TTC549 (cell line): ENCODE data around the gene RBBP5.

ENCODE experiments used
- FAIRE-seq: peaks from 2 replicates; lab custom pipeline; 2012; peaks lifted over from hg19 to GRCh38; lab: Jason Lieb, UNC

RBBP5 gene

DNA sequence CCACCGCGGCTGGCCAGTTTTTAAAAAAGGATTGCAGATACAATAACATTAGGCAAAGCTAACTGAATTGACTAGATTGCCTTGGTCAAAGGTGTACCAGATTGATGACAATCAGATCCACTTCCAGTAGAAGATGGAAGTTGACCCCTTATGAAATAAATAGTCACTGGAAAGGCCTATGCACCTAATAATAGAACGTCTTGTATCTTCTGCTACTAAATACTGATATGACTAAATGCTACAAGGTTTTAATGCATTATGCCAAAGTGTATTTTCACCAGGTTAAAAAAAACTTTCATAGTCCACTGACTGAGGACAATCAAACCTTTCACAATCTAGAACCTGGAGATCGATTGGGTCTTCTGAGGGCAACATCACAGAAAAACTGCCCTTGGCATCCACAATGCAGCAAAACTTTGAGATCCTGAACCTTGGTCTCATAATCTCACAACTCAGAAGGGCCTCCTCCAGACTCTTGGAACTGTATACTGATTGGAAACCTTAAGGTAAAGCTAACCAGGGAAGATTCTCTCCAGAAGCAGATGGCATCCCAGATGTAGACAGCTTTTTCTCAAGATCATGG, 7.8 kb upstream of the RBBP5 start:
- no peak for FAIRE-seq

DNA sequence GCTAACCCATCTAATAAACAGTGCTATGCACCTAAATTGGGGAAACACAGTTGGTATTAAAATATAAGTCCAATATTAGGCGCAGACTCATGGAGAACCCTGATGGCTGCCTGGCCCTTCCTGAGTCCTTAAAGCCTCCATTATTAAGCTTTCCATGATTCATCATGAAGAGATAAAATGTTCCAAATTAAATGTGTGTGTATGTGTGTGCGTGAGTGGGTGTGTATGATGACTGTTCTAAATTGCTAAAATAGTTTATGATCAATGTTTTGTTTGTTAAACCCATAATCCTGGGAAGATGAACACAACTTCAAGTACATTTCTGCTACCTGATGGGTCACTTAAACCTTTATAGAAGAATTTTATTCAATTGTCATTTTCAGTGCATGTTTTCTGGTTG, 6.3 kb upstream of the RBBP5 start:
- FAIRE-seq = no peak

GRCh38 chr1:205127646-205128045, 5.9 kb upstream of the RBBP5 start:
- FAIRE-seq = no peak

DNA sequence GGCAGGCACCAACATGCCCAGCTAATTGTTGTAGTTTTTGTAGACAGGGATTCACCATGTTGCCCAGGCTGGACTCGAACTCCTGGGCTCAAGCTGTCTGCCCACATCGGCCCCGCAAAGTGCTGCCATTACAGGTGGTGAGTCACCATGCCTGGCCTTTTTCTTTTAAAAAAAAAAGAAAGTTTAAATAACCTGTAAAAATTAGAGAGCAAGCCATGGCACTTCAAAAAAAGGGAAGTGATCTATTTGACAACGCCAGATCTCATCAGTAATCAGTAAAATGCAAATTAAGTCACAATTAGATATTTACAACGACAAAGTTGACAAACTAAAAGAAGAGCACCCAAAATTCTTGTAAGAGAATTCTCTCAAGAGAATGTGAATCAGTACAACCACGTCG, 2.9 kb upstream of the RBBP5 start:
- FAIRE-seq = no peak

GRCh38 chr1:205122489-205122882, 708 bp upstream of the RBBP5 start:
- no peak for FAIRE-seq

DNA sequence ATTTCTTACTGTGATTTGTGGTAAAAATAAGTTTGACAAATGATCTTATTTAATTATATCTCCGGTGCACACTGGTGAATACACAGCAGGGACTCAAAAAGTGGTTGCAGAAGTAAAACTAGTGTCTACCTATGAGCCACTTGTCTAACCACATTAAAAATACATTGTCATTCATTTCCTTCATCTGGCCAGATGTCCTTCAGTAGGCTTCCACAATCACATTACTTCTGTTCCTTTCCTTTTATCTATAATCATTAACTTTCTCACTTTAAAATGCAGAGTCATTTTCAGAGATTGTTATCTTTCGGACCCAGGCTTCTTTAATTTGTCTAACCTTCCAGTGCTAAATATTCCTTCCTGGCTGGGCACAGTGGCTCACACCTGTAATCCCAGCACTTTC, 3.0 kb downstream of the RBBP5 start:
- no peak for FAIRE-seq

DNA sequence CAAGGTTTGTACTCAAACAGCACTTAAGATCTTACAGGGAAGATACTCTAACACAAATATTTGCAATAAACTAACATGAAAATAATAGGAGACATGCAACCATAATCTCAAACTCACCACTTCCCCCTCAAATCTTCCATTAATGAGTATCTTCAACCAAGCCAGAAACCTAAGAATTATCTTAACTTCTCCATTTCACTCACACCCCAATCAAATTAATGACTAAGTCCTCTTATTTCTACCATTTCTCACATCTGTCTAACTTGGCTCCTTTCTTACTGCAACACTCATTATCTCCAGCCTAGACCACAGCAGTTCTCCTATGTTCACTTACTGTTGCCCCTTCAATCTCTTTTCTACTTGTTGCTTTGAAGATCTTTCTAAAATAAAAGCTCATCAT, 10.4 kb downstream of the RBBP5 start:
- FAIRE-seq = no peak

GRCh38 chr1:205109711-205110110, 12.1 kb downstream of the RBBP5 start:
- no peak for FAIRE-seq

- FAIRE-seq = no peak
These were observed 12.5 kb downstream of the RBBP5 start for GRCh38 chr1:205109269-205109668.

GRCh38 chr1:205108464-205108863, 13.3 kb downstream of the RBBP5 start:
- FAIRE-seq = peak; percentile 11

GRCh38 chr1:205107327-205107726, 14.5 kb downstream of the RBBP5 start:
- FAIRE-seq = no peak

- FAIRE-seq = no peak
These were observed 19.4 kb downstream of the RBBP5 start for GRCh38 chr1:205102404-205102803.

GRCh38 chr1:205098242-205098641, 23.5 kb downstream of the RBBP5 start:
- FAIRE-seq = no peak

DNA sequence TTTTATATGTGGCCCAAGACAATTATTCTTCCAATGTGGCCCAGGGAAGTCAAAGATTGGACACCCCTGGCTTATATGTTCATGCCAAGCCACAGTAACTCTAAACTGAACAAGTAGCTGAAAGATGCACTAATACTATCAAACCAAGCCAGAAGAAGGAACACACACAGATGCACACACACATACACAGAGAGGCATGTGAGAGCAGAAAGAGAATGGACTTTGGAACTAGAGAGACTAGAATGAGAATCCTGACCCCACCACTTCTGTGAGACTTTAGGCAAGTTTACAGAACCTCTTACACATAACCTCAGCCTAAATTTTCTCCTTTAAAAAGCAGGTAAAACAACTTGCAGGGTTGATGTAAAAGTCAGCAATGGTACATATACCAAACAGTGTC, 26.4 kb downstream of the RBBP5 start:
- no peak for FAIRE-seq

DNA sequence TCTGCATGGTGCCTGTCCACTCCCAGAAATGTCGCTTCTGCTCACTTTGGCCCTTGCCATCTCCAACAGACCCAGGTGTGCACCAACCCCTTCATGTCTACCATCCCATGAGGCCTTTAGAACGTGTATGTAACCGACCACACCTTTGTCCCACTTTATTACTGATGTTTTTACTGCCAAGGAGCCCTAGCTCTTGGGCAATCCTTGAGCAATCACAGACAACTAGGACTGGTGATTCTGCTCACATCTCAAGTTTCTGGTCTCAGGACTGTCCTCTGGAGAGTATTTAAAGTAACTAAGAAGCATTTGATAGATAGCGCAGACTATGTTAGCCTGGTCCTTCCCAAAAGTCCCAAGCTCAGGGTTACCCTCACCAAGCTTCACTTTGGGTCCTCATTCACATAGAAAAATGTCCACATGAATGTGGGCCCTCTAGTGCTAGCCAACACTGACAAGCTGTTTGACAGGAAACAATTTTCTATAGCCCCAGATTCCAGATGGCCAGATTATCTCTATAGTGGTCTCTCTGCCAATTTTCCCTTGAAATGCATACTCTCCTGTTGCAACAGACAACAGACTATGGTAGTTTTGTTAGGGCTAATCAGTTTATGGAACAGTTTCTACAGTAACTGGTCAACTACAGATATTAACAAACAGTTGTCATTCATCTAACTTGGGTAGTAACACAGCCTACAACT, 30.6 kb downstream of the RBBP5 start:
- FAIRE-seq = no peak

- no peak for FAIRE-seq
These were observed 33.4 kb downstream of the RBBP5 start for GRCh38 chr1:205088341-205088740.

DNA sequence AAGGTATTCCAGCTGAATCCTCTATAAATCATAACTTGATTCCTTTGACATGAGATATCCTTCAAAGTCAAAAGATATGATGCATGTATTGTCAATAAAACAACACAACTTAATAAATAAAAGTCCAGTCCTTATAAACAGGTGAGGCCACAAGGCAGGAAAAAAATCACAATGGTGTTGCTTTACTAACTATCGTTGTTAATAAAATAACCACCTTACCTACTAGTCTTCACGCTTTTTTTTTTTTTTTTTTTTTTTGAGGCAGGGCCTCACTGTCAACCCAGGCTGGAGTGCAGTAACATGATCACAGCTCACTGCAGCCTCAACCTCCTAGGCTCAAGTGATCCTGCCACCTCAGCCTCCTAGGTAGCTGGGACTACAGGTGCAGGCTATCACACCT, 37.4 kb downstream of the RBBP5 start, which contains the start of gene TMEM81:
TMEM81 (minus strand) TSS at position 101 of the 400 bp plus-strand sequence. CDS start 140 bp downstream, outside the sequence.
- FAIRE-seq = no peak

DNA sequence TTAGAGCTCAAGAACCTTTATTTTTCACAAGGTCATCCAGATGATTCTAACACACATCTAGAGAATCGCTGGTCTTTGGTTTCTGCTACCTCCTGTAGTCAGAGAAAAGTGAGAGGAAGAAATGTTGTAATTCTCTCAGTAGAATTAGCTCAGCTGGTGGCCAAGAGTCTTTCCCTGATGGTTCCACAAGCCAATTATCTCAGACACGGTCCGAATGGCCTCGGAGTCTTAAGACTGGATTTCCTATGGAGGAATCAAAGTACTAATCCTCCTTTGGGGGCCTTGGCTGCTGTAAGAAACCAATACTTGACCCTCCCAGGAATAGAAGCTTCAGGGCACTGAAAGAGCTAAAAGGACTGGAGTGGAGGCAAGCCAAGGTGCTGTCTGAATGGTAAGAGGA, 39.3 kb downstream of the RBBP5 start:
- no peak for FAIRE-seq

DNA sequence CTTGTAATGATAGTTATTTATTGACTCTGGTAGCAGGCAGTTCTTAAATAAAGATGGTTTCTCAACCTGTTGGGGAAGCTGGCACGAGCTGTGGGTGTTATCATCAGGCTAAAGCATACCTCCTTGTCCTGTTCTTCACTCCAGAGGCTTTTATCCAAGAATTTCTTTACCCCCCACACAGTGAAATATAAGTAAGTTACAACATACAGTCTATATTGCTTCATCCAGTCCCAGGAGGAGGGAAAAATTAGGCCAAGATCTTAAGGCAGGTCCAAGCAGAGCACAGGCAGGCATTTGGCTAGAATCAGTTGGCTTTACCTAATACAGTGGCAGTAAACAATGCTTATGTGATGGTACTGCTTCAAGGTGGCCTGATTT, 43.9 kb downstream of the RBBP5 start:
- no peak for FAIRE-seq

DNA sequence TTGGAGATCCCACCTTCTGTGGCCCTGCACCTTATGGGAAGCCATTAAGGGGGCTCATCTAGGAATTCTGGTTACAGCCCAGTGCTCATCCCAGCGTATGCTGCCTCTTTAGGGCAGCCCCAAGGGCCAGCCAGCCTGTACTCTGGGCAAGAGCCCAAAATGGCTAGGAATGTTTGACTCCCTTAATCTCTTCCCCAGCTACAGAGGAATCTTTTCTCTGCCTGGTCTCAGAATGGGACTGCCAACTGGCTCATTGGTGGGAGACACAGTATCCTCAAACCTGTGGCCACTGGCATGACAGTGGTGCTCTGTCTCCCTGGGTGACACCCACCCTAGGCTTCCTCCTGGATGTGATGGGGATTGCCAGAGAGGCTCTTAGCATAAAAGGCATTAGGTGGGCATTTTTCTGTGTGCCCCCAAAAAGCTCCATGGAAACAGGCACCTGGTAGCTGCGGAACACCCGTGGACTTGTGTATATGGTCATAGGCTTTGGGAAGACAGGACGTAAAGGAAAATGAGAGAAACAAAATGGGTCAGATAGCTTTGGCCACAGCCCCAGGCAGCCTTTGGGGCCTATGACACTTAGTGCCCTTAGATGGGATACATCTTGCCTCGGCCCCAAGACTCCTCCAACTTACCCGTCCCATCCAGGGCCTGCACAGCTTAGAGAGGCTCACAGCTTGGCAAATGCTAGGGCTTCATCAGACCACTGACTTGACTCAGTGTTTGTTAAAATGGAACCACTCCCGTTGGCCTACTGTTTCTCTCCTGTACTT, 44.4 kb downstream of the RBBP5 start:
- no peak for FAIRE-seq

GRCh38 chr1:205076245-205076761, 45.5 kb downstream of the RBBP5 start:
- no peak for FAIRE-seq

- no peak for FAIRE-seq
These were observed 46.1 kb downstream of the RBBP5 start for GRCh38 chr1:205075642-205076155.

GRCh38 chr1:205074513-205074912, 47.3 kb downstream of the RBBP5 start:
- no peak for FAIRE-seq
